ENCODE measurements around the gene TNS4. TPM values are rescaled to one million over a fixed set of nuclear protein-coding genes. Genes with fewer than 3 reads are reported as not detected.

TNS4 gene
- polyA plus RNA-seq, 2 of the 4 experiments (the other 2 are of a cell fraction) = 24.2 to 73.5 TPM

GRCh38 chr17:40493697-40494096 lies 7.7 kb downstream of the TNS4 start:
- TF ChIP-seq JUN (IDR thresholded peaks at IDR 0.05) (peak in 1 of 2 experiments; percentile 20; a peak in 1 of 5 replicates), ATOH8 (CRISPR knock-in tag; IDR thresholded peaks at IDR 0.05; ENCODE audit: low read depth) (0 out of 2 replicates have a peak, but pooled peaks have one; percentile 70), MAX (IDR thresholded peaks at IDR 0.05) (no peak), HOXB13 (CRISPR knock-in tag; IDR thresholded peaks at IDR 0.05; ENCODE audit: low read depth) (no peak), ZNF302 (CRISPR knock-in tag; IDR thresholded peaks at IDR 0.05) (no peak), ELK1 (IDR thresholded peaks at IDR 0.05; ENCODE audit: low read depth, low read length) (no peak), HOXB5 (CRISPR knock-in tag; IDR thresholded peaks at IDR 0.05) (0 out of 2 replicates have a peak, but pooled peaks have one; percentile 15), CTCF (IDR thresholded peaks at IDR 0.05) (no peak), ESRRA (IDR thresholded peaks at IDR 0.05; ENCODE audit: borderline replicate concordance, low read length) (no peak), FOSL2 (IDR thresholded peaks at IDR 0.05) (no peak), FOSL2 (CRISPR knock-in tag; IDR thresholded peaks at IDR 0.05) (no peak), POLR2AphosphoS2 (conservative IDR thresholded peaks at IDR 0.05; ENCODE audit: low read length) (peak; percentile 46; the same call in 1 of the 2 replicates), CBX8 (IDR thresholded peaks at IDR 0.05) (no peak), HDAC2 (IDR thresholded peaks at IDR 0.05) (no peak), TFCP2L1 (CRISPR knock-in tag; IDR thresholded peaks at IDR 0.05) (peak; percentile 31; the same call in 1 of the 2 replicates), HOXA7 (CRISPR knock-in tag; IDR thresholded peaks at IDR 0.05) (0 out of 2 replicates have a peak, but pooled peaks have one; percentile 17), NFE2L2 (conservative IDR thresholded peaks at IDR 0.05; ENCODE audit: low read length) (no peak)
- Histone ChIP-seq H3K9me3 (no peaks in the 10 kb centered on the region), H3K4me1 (peaks cover 100% of the 10 kb centered on the region), H3K4me3 (no peak overlapping the region; the same call in 2 of the 3 replicates), H3K27ac (peak overlapping the region; percentile 96 to 97), H3K4me2 (peak overlapping the region; percentile 50)
- ATAC-seq (no peak), DNase-seq (ENCODE audit: low read depth in 1 of 2, low spot score in 1 of 2) (no peak), FAIRE-seq (no peak)
- ChIA-PET CTCF (interaction anchor here (0.9 to 7.7 kb wide), 11 partner anchors 9 to 126 kb away, joined by 3 to 91 read pairs (median 4); no protein-coding TSS in a partner anchor), POLR2A (interaction anchor here (1.0 to 2.2 kb wide), 3 partner anchors 40 to 58 kb away, joined by 4 to 9 read pairs (median 4); no protein-coding TSS in a partner anchor)
- 57% methylated on average over 4 of the region's 4 CpGs for WGBS (ENCODE audit: missing lambda C conversion rate)

- H3K4me3 ChIP-seq = no peak overlapping the region
- no peak for ATAC-seq
- WGBS (ENCODE audit: missing lambda C conversion rate) = 96% methylated on average over 5 of the region's 7 CpGs
- peak overlapping the region; percentile 96 to 97 for H3K27ac ChIP-seq
- no peak for FAIRE-seq
- no peak for DNase-seq (ENCODE audit: low read depth in 1 of 2, low spot score in 1 of 2)
- ChIA-PET CTCF (interaction anchor here (0.6 to 2.7 kb wide), 9 partner anchors 8 to 132 kb away, joined by 3 to 24 read pairs (median 5); partner anchors contain the start of gene TNS4), POLR2A (interaction anchor here (2.4 kb wide), 1 partner anchor 42 kb away, joined by 8 read pairs; no protein-coding TSS in a partner anchor)
- H3K4me1 ChIP-seq = peaks cover 100% of the 10 kb centered on the region
- H3K4me2 ChIP-seq = peak overlapping the region; percentile 50
- H3K9me3 ChIP-seq = no peaks in the 10 kb centered on the region
- TF ChIP-seq ZNF302 (CRISPR knock-in tag; IDR thresholded peaks at IDR 0.05) (no peak), HMGXB4 (CRISPR knock-in tag; IDR thresholded peaks at IDR 0.05; ENCODE audit: borderline replicate concordance) (no peak), HOXB13 (CRISPR knock-in tag; IDR thresholded peaks at IDR 0.05; ENCODE audit: low read depth) (no peak), CEBPB (IDR thresholded peaks at IDR 0.05) (no peak), BCL3 (IDR thresholded peaks at IDR 0.05) (no peak), MAX (IDR thresholded peaks at IDR 0.05) (no peak), HOXA7 (CRISPR knock-in tag; IDR thresholded peaks at IDR 0.05) (no peak), E2F6 (IDR thresholded peaks at IDR 0.05; ENCODE audit: borderline replicate concordance, low read depth) (no peak), REST (IDR thresholded peaks at IDR 0.05) (no peak), CBX8 (IDR thresholded peaks at IDR 0.05) (no peak), MAFK (IDR thresholded peaks at IDR 0.05; ENCODE audit: partially characterized antibody) (no peak)
Measured at GRCh38 chr17:40491486-40491885, 9.9 kb downstream of the TNS4 start.
